ENCODE measurements around the gene TBCK.

GRCh38 chr4:106358899-106359298 lies 42.9 kb upstream of the TBCK start:
- peak; percentile 89 for TF ChIP-seq TEAD4 (IDR thresholded peaks at IDR 0.05; ENCODE audit: borderline replicate concordance, insufficient read depth)
- TF ChIP-seq POLR2AphosphoS5 (IDR thresholded peaks at IDR 0.05; ENCODE audit: low read depth, low read length), result peak; percentile 44; the same call in 1 of the 2 replicates

Measured in SK-N-SH (cell line).